ENCODE data around the gene BICRA.

GRCh38 chr19:47657719-47658118 is 48.8 kb downstream of the BICRA start:
- no peak for TF ChIP-seq CTCF (conservative IDR thresholded peaks at IDR 0.05; ENCODE audit: low read depth, low read length)
- TF ChIP-seq EZH2 (IDR thresholded peaks at IDR 0.05; ENCODE audit: borderline replicate concordance, low read depth, low read length, poor library complexity, severe bottlenecking): no peak
